8988T (cell line): Measurements from ENCODE around the gene AGRP.

Experiments
- DNase-seq: peaks from one replicate; pipeline ENCODE4 v3.0.0; 2011

The AGRP gene

GRCh38 chr16:67463059-67463458, 20.3 kb downstream of the AGRP start:
- no peak for DNase-seq

DNA sequence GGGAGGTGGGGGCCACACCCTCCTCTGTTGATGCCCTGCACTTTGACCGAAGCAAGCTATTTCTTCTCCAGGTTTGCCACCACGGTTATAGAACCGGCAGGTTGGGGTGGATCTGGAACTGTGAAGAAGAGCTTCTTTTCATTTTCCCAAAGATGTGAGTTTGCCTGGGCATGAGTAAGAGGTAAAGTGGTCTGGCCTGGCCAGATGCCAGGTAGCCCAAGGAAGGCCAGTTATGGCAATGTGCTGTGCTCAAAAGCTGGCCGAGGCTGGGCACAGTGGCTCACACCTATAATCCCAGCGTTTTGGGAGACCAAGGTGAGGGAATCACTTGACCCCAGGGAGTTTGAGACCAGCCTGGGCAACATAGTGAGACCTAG, 21.1 kb downstream of the AGRP start:
- DNase-seq: no peak

DNA sequence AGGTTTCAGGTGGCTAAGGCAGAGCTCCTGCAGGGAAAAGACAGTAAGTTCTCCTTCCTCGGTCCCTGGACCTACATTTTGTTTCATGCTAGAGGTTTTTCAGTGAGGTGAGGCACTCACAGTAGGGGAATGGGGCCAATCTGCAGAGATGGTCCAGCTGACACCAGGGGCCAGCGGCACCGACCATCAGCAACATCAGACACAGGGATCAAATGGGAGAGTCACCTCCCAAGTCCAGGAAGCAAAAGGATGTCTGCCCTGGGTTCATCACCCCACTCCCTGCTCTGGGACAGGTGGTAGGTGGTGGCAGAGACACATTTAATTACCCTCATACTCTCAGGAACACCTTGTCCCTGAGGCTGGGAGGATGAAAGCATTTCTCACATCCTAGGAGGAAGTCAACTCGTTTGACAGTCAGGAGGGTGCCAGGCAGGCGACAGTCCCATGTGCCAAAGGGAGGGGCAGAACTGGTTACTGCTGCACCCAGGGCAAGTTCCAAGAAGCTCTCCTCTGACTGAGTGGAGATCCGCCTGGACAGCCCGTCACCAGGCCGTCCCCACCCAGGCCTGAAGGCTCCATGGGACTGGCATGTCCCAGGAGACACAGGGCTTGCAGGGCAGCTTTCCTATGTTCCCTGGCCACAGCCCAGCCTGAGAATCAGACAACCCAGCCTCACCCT, 21.6 kb downstream of the AGRP start:
- DNase-seq: no peak

- DNase-seq: no peak
These were observed 22.4 kb downstream of the AGRP start for GRCh38 chr16:67460961-67461360.

- DNase-seq: no peak
These were observed 23.2 kb downstream of the AGRP start for GRCh38 chr16:67460168-67460567.

DNA sequence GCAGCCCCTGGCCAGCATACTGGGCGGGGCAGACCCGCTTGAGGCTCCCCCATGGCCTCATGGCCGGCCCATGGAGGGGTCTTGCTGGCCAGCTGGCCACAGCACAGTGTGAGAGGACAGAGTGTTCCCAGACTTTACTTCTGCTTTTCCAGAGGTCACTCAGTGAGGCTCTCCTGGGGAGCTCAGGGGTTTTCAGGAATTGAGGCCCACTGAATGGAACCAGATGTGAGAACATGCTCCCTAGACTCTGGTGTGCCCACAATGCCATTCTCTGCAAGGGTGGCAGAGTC, 23.5 kb downstream of the AGRP start:
- no peak for DNase-seq

DNA sequence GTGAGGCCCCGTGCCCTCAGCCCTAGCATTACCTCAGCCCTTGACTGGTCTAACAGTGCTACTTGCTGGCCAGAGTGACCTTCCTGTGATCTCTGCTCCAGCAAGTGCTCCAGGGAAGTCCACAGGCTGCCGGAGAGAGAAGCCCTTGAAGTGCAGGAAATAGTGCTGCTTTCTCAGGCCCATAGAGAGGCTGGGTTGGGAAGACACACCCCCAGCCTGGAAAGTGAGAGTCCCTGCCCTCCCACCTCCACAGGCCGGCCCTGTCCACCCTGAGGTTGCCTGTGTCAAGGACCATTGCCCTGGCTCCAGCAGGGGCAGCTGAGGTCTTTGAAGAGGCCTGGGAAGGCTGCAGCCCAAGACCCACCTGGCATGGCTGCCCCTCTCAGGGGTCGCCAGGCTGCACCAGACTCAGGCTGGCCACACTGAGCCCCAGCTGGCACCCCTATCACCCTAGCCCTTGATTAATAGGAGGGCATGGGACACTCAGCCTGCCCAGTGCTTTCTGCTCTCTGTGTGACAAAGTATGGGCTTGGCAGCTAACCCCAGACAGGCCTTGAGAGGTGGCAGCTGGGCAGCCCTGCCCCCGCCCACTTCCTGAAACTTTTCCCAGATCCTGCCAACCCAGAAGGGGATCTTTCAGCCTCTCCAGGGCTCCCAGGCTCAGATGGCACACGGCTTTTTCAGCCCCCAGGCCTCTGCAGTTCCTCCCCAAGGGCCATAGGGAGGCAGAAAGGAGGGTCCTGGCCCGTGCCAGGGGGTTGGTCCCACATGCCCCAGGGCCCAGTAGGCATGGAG, 24.1 kb downstream of the AGRP start:
- no peak for DNase-seq

- DNase-seq: no peak
These were observed 25.2 kb downstream of the AGRP start for GRCh38 chr16:67458121-67458641.

DNA sequence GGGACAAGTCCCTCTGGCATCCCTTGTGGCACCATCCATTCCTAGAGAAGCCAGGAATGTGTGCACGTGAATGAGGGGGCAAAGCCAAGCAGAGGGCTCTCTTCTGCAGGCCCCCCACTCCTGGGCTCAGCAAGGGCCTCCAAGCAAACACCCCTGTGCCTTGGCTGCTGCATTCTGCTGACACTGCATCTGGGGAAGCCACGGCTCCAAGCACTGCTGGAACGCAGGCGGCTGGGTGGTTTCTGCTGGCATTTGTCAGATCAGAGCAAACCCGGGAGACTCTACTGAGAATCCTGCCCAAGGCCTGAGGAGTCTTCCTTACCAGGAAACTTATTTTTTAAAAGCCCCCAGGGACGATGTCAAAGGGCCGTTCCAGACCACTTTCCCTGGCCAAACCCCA, 25.7 kb downstream of the AGRP start:
- DNase-seq: no peak

GRCh38 chr16:67456391-67457081, 26.8 kb downstream of the AGRP start:
- DNase-seq: no peak

DNA sequence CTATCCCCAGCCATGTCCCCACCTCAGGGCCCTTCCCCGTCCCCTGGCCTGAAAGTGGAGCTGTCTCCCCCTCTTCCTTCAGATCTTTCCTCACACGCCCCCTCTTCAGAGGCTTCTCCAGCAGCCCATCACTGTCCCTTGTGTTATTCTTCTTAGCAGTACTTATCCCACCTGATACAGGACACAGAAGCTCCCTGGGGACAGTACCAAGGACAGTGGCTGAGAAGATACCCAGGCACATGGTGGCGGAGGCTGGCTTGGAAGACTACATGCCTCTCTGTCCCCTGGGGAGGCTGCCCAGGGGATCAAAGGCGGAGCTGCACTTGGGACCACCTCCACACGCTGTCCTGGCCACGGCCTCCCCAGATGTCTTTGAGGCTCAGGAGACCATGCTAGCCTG, 28.5 kb downstream of the AGRP start:
- no peak for DNase-seq

DNA sequence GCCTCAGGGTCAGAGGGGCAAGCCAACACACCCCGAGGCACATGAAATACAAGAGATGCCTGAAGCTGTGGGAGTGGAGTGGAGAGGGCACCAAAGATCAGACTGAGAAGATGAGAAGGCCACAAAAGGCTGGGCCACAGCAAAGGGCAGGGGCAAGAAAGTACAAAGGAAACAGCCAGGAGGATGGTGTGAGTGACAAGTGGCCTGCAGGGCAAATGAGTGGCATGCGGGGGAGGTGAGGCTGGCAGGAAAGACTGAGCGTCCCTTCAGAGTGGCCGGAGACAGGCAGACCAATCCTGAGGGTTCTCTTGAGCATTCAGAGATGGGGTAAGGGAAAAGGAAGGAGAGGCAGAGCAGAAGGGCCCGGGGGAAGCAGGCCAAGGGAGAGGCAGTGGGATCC, 29.2 kb downstream of the AGRP start:
- DNase-seq: no peak

DNA sequence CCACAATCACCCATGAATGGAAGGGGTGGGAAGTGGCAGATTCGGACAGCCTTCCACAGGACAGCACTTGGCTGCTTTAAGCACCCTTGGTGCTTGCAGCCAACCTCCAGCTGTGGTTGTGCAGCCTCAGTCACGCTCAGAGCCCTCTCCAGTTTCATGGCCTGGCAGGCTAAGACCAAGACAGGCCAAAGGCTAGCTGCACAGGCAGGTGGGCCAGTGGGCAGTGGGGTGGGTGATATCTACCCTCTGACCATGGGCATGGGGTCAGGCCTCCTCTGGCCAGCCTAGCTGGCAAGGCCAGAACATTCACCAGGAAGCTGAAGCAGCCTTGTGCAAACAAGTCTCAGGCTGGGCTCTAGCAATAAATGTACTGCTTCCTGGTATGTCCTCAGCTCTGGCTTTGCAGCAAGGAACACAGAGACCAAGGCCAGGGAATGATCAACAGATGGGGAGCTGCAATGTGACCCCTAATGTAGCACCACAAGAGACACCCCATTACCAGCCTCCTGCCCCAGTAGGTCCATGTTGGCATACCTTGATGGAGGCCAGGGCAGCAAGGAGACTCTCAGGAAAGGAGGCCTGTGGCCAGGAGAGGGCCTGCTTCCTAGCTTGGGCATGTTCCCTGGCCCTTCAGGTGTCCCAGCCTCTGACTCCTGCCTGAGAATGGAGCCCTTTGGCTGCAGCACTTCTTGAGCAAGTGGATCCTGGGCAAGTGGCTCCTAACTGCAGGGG, 31.5 kb downstream of the AGRP start:
- DNase-seq: no peak

- no peak for DNase-seq
These were observed 32.2 kb downstream of the AGRP start for GRCh38 chr16:67451061-67451703.

DNA sequence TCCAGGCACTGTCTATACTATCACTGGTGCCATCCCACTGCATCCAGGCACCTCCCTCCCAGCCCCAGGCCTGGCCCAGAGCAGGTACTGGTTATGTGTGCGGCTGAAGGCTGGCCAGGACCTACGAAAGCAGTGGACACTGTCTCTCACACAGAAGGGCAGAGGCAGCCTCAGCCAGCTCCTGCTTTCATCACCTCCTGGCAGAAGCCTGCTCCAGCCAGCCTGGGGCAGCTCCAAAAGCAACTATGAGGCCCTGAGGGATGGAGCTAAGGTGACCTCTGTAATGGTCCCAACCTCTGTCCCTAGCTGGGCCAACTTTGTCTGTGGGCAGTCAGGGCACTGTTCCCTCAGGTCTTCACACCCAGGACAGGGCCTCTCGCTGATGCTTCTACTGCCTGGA, 33.6 kb downstream of the AGRP start:
- no peak for DNase-seq

DNA sequence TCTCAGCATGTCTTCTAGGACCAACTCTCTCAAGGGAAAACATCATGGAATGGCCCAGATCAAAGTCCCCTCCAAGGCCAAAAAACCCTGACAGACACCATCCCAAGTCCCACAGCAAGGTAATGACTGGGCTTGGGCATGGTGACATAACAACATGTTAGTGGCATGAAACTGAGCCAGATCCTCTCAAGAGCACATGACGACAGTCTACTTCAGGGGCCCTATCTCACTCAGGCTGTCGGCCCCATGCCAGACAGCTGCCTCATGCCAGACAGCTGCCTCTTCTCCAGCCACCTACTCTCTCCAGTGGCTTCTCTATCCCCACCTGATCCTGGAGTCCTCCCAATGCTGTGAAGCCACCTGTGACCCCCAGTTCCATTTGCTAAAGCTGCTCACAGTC, 34.0 kb downstream of the AGRP start:
- DNase-seq: no peak

- no peak for DNase-seq
These were observed 34.8 kb downstream of the AGRP start for GRCh38 chr16:67448580-67448979.

DNA sequence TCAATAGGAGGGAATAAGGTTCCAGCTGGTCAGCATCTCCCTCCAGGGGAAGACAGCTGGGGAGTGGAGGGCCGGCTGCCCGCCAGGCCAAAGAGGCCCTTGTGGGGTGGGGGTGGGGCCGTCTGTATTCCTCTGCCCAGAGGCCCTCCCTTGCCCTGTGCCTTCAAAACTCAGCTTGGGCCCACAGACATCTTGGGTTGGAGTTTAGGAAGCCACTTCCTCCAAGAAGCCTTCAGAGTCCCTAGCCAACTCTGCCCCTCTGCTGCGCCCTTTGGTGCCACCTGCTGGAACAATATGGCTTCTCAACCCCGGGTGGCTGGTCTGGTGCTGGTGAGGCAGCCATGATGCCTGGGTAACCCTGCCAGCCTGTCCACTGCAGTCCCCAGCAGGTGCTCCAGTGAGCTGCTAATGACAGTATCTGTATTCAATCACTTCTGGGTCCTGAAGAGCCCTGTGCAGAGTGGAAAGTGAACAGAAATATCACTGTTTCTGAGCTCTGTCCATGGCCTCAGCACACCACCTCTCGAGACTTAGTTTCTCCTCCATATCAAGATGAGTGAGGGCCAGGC, 35.8 kb downstream of the AGRP start:
- peak; percentile 97 for DNase-seq

DNA sequence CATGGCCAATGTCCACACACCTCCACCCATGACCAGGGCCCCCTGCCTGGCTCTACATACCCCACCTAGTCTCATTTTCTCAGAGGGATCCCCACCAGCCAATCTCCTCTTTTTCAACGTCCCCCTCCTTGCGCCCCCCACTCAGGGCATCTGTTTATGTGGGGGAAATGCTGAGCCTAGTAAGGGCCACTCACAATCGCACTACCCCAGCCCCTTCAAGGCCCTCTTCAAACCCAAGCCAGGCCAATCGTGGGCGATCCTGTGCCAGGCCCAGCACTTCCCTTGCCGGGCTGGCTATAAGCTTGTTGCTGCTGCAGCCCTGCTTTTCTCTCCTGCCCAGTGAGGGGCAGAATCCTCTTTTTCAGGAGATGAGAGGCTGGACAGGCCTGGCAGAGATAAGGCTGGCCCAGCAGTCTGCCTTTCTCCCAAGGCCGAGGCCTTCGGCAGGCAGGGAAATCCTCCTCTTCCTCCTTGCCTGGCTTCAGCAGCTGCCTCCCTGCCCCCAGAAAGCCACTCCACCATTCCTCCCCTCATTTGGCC, 36.3 kb downstream of the AGRP start:
- no peak for DNase-seq

DNA sequence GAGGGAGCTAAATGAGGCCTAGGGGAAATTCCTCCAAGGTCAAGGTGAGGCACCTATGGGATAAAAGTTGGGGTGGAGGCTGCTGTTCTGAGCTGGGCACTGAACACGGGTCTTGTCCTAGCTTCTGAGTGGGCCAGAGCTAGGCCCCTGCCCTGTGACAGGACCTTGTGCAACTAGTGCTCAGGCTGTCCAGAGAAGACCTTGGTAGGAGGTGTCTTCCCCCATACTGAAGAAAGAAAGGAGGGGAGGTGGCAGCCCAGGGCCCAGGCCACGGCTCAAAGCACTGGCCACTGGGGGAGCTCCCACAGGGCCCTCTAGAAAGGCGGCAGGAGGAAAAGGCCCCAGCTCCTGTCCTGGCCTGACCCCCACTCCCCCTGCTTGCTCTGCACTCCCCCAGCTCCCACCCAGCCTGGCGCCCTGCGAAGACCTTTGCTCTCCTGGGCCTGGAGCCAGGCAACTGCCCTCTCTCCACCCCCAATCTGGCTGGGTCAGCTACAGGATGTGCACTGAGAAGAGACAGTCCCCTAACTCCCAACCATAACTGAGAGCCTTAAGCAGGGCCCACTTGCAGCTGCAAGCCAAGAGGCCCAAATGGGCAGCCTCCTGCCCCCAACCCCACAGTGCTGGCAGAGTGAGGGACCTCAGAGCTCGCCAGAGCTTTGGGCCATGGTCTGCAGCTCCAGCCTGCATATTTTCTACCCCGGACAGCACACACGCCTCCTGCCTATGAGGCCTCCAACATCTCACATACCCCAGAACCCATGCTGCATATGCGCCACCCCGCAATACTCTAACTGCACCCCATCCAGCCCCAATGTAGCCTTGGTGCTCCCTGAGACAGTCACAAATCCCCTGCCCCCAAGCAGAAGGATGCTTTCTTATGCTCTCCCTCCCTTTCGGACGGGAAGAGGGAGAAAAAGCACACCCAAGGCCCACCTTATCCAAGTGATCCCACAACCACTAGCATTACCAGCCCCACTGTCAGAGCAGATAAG, 37.1 kb downstream of the AGRP start:
- DNase-seq: no peak

DNA sequence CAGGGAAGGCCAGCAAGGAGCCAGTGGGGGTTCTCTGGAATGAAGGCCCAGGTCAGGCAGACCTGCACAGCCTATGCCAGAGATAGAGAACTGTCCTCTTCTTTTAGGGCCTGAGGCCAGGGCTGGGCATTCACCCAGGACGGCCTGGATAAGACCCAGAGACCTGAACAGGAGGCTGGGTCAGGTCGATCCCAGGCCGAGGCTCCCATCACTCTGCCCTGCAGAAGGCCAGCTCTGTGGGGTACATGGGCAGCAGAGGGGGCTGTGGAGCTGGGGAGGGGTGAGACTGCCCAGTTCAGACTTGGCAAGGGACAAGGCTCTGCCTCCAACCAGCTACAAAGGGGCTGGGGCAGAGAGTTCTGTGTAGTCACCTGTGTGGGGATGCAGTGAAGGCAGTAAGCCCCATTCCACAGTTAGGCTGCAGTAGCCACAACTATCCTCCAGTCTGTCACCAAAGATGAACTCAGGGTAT, 37.9 kb downstream of the AGRP start:
- no peak for DNase-seq
